Activated T-helper 1 cell treated with anti-CD3 and anti-CD28 coated beads, Interleukin-2, amount 50 U/mL, for 16 hours (primary cell): ENCODE measurements around the gene HPSE2.
"Not testable (repeated sequence)": the region's sequence is repeated elsewhere in the genome, so short reads cannot be mapped to it uniquely, and the experiment has no call there.

Experiments used
- DNase-seq, 2 donors: peaks; one replicate each; pipeline ENCODE4 v3.0.0-alpha.2; 2020; ENCODE audit warnings: low read depth in 1 of 2, low spot score in 1 of 2

Gene HPSE2

DNA sequence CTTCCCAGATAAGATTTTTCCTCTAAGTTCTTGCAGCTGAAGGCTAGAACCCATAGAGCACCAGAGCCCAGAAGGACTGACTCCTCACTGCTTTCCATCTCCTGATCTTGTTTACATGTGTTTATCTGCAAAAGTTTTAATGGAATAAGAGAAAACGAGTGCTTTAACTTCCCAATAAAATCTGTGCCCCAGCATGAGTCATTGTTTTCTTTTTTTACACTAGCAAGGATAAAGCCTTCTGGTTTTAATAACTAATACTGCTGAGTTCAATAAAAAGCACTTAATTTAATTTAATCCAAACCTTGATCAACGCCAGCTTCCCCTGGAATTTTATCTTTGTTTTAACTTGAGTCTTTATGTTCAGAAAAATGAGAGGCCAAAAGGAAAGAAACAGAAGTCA lies 227.6 kb downstream of the HPSE2 start:
- no peak for DNase-seq

DNA sequence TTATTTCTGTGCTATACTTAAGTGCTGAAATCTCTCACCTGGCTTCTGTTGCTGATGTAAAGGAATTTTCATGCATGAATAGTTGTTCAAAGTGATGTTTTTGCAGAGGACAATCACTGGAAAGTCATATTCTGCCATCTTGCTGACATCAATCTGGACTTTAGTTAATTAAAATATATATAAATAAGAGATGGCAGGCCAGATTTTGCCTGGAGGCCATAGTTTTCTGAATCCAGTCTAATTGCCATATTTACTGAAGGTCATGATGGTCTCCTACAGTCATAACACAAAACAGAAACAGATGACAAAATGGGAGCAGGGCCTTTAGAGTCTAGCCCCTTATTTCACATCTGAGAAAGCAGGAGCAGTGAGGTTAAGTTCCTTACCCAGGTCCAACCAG lies 228.2 kb downstream of the HPSE2 start:
- DNase-seq = no peak

DNA sequence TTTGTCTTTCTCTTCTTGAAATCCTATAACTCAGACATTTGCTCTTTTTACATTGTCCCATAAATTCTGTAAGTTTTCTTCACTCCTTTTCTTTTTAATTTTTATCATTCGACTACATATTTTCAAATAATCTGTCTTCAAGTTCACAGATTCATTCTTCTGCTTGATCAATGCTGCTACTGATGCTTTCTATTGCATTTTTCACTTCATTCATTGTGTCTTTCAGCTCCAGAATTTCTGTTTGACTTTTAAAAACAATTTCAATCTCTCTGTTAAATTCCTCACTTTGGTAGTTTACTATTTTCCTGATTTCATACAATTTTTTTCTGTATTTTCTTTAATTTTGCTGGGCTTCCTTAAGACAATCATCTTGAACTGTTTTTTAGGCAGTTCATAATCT lies 230.4 kb downstream of the HPSE2 start:
- no peak for DNase-seq

DNA sequence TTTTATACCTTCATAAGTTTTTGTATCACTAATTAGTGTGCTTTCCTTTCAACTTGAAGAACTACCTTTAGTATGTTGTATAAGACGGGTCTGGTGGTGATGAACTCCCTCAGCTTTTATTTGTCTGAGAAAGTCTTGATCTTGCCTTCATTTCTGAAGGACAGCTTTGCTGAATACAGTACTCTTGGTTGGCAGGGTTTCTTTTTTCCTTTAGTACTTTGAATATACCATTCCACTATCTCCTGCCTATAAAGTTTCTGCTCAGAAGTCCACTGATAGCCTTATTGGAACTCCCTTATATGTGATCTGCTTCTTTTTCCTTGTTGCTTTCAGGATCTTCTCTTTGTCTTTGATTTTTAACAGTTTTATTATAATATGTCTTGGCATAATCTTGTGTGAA lies 230.9 kb downstream of the HPSE2 start:
- DNase-seq = no peak

DNA sequence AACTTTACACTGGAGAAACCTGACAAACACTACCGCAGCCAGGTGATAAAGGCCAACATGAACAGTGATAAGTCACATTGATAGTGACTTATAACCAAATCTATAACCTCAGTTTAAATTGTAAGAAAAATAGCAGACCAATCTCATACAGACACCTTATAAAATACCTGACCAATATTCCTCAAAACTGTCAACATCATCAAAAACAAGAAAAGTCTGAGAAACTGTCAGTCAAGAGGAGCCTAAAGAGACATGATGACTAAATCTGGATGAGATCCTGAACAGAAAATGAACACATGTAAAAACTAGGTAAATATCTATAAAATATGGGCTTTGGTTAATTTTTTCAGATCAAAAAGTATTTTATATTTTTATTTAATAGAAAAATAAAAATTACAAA lies 233.3 kb downstream of the HPSE2 start:
- no peak for DNase-seq

DNA sequence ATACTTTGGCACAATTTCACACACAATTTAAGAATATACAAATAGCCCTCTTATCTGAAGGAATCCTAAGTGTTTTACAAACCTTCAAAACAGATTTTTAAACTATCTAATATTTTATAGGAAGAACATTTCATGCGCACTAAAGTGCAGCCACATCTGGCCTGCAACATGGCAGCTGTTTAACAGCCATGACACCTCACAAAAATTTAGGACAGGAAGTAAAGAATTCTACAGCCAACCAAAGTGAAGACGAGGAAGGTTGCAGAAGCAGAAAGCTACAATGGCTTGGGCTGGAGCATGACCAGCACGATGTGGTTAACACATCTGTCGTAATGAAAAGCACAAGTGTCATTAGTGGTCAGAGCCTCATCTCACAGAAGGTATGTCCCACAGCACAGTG lies 238.1 kb downstream of the HPSE2 start:
- DNase-seq = no peak

DNA sequence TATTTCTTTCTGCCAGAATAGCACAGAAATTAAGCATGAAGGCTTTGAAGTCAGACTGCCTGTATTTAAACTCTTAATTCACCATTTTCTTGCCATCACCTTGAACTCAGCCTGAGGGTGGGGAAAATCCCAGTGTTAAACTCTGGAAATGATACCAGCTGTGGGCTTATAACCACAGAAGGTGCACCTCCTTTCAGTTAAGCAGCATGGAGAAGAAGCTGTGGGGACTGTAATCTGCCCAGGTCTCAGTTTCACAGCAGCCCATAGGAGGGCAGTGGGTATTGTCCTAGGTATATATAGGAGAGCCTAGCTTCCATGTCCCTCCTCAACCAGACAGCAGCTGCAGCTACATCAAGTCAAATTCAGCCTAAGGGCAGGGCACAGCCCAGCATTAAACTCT lies 241.6 kb downstream of the HPSE2 start:
- no peak for DNase-seq

DNA sequence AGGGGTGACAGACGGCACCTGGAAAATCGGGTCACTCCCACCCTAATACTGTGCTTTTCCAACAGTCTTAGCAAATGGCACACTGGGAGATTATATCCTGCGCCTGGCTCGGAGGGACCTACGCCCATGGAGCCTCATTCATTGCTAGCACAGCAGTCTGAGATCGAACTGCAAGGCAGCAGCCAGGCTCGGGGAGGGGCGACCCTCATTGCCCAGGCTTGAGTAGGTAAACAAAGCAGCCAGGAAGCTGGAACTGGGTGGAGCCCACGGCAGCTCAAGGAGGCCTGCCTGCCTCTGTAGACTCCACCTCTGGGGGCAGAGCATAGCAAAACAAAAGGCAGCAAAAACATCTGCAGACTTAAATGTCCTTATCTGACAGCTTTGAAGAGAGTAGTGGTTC lies 251.9 kb downstream of the HPSE2 start:
- DNase-seq = not testable (repeated sequence)

DNA sequence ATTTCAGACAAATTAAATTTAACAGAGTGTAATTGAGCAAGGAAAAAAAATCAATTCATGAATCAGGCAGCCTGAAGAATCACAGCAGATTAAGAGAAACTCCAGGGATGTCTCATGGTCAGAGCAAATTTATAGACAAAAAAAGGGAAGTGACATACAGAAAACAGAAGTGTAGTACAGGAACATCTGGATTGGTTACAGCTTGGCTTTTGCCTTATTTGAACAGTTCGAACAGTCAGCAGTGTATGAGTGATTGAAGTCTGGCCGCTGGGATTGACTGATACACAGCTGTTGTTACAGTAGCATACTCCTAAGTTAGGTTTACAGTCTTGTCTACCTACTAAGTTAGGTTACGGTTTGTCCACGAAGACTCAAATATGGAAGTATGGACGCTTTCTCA lies 255.3 kb downstream of the HPSE2 start:
- no peak for DNase-seq

DNA sequence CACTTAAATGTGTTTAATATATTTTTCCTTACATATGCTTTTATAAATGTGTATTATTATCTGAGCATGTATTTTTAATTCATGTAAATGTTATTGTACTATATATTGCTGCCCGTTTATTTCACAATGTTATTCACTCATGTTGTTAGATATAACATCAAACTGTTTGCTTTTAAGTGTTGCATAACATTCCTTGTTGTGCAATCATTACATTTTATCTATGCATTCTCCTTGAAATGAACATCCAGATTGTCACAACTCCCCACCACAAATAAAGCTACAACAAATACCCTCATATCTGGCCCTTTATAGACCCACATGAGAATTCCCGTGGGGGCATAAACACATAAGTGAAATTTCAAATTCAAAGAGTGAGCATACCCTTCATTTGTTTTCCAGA lies 264.2 kb downstream of the HPSE2 start:
- DNase-seq = no peak

DNA sequence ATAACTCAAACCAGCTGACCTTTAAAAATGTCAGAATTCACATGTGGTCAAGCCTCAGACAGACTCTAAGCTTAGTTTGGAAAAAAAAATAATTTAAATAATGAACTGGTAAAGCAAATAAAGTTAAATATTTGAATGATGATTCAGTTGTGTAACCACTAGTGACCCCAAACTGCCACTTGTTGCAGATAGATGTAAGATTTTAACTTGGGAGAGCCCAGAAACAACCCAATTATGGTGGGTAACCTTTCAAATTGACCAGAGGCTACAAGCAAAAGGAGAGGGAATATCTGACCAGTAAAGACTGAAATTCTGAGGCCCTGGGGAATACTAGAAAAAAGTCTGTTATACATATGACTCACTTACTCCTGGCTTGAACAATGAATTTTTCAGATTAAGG lies 268.1 kb downstream of the HPSE2 start:
- DNase-seq = no peak

DNA sequence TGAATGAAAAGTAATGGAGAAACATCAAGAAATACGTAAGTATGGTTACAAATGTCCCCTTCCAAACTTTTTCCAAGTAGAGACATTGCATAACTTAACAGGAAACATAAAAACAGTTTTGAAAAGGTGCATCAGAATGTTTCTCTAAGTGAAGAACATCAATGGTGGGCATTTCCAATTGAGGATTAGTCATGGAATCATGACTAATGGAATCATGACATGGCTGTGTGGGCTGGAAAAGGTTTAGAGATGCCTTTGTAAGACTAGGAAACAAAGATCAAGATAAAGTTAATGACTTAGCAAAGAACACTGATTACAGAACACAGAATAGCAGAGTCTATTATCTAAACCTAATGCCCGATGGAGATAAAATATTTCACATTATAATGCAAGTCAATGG lies 272.0 kb downstream of the HPSE2 start:
- no peak for DNase-seq

DNA sequence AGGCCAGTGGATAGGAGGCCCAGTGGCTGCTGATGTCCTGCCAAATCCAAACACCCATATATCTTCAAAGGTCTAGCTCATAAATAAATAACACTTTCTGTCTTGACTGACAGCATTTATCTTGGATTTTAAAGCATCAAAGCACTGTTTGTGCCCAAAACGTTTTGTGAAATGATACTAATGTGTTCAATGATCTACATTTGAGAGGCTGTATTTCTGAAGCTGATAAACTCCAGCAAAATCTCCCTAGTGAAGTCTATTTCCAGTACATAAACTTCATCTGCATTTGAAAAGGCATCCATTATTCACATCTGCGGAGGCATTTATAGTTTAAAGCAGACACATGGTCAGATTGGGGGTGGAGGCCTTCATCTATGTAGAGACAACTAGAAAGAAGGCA lies 276.3 kb downstream of the HPSE2 start:
- DNase-seq = no peak

DNA sequence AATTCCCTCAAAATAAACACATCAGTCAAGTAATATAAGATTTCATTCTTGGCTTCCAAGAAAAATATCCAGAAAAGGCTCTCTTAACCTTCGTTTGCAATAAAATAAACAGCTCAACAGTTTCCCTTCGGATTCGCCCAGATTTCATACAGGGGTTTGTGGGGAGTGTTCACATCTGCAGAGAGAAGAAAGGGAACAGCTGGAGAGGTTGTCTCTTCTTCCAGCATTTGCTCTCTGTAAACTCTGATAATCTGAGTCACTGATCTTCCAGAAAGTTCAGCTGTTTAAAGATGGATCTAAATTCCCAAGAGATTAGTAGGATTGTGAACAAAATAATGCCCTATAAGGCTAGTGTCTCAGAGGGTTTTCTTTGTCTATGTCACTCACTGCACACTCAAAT lies 277.9 kb downstream of the HPSE2 start:
- no peak for DNase-seq

DNA sequence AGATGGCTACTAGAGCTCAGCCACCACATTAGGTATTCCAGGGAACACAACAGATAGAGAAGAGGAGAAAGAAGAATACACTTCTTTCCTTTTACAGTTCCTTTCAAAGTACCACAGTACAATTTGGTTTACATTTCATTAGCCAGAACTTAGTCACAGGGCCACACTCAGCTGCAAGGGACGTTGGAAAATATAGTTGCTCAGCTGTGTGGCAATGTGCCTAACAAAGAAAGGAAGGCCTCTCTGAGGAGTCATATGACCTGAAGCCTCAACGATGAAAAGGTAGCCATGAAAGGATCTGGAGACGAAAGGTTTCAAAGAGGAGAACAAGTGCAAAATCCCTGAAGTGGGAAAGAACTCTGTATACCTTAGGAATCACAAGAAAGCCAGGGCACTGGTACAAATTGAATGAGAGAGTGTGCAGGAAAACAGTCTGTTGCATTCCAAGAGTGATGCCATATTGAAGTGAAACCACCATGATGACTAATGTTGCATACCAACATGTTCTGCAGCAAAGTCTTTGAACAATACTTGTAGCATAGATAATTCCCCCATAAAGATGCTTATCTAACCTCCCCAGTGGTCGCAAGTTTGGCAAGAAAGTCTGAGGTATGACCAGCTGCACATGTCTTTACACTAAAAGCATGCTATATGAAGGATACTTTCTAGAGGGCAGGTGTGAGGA lies 278.9 kb downstream of the HPSE2 start:
- DNase-seq = no peak

DNA sequence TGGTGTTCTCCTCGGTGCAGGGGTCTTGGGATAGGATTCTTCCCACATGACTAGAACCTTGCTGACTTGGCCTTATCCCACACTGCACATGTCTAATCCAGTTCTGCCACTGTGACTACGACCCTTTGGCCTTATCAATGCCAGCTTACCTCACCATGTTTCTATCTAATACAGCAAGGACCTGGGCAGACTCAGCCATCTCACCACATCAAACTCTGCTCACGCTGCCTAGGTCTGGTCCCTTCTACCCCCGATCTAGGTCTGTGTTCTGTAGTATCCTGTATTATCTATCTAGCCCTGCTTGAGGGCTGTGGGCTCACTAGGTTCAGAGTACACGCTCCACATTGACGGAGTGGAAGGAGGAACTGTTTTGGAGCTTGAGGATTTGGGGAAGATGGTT lies 282.4 kb downstream of the HPSE2 start:
- DNase-seq = no peak

DNA sequence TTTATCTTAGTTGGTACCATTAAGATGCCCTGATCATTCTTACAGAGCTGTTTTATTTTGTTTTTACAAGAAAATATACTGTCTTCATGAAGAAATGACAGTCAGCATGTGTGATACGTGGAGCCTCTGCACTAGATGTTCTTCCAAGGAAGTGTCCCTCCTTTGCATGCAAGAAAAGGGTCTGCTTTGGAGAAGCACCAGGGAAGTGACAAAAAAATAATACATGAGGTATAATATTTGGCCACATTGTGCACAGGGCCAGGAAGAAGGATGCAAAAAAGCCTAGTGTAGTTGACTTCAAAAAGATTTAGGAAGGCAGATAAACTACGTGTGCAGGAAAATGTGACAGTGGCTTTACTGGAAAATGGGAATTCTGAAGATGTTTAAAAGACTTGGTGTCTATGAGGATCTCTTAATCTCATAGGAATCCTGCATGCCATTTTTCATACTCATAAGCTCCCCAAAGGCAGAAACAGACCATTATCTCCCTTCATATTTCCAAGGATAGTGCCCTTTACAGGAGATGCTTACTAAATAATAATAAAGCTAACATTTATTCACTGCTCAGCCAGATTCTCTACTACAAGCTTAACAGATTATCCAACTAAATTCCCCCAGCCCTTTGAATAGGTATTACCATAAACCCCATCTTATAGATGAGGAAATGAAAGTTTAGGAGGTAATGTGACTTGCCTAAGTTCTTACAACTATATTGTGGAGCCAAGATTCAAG lies 284.2 kb downstream of the HPSE2 start:
- DNase-seq = no peak

DNA sequence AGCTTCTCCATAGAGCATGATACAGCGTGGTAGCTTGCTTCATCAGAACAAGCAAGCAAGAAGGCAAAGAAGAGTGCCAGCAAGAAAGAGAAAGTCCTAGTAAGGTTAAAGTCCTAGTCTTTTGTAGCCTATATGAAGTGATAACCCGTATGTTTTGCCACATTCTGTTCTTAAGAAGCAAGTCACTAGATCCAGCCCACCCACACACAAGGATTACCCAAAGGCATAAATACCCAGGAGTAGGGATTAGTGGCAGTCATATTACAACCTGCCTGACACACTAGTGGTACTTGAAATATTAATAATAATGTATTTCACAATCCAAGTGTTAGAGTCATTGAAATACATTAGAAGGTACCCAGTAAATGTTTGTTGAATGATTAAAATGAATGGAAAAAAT lies 285.5 kb downstream of the HPSE2 start:
- DNase-seq = no peak

DNA sequence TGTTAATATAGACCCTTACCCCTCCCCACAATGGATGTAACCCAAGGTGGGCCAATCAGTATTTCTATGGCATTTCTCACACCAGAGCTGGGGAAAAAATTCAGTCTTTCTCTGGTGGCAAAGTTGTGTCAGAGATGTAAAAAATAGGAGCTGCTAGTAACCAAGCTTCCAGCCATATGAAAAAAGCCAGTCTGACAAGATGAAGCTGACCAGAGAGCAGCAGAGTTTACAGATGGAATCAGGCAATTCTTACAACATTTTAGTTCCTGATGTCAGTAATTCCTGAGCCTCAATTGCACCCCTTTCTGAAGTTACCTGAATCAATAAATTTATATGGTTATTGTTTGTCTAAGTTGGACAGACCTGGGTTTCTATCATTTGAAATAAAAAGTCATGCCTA lies 286.3 kb downstream of the HPSE2 start:
- DNase-seq = no peak

DNA sequence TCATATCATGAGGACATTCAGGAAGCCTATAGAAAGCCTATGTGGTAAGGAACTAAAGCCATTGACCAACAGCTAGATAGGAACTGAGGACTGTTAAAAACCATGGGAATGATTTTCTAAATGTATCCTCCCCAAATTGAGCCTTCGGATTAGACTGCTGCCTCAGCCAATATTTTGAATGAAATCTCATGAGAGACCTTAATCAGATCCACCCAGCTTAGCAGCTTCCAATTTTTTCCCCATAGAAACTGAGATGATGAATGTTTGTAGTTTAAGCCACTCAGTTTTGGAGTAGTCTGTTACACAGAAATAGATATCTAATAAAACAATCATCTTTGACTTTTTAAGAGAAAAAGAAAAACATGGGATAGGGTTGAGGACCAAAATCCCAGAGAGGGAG lies 292.0 kb downstream of the HPSE2 start:
- DNase-seq = no peak

DNA sequence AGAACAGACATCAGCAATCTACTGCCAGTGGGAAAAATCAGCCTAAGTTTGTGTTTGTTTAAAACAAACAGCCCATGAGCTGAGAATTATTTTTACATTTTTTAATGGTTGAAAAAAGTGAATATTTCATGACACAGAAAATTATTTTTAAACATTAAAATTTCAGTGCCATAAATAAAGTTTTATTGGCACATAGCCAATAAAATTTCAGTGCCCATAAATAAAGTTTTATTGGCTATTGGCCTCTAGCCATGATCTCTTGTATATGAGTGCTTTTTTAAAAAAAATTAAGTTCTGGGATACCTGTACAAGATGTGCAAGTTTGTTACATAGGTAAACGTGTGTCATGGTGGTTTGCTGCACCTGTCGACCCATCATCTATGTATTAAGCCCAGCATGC lies 305.9 kb downstream of the HPSE2 start:
- DNase-seq = no peak

DNA sequence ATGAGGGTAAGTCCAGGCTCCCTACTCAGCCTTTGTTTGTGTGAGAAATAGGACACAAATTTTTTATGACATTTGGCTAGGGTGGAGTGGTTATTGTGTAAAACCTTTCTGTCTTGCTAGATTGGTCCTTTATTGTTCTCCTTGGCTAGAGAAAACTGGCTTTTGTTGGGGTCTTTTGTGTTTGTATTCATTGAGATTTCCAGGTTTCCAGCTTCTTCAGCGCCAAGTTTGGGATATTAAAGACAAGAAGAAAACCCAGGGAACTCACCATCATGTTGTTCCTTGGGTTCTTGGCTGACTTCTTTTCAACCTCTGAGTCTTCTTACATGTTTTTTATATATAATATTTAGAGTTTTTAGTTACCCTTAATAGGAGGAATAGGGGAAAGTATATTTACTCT lies 310.0 kb downstream of the HPSE2 start:
- DNase-seq = no peak

DNA sequence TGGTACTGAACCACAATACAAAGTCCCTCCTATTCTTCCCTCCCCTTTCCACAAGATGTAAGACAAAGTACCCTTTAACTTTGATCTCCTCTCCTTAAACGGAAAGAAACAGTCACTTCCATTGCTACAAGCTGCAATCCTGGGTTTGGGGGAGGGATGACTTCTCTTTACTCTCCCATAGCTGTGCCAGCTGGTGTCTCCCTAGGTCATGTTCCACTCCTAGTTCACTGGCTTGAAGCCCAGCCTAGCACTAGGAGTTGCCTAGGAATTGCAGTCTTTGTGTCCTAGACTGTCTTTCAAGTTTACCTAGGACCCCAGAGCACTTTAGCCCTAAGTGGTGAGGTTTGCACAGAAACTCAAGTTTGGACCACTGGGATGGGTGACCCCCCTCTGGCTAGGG lies 311.1 kb downstream of the HPSE2 start:
- no peak for DNase-seq
